ENCODE results near the gene GLYATL3. TPM values are rescaled to one million over a fixed set of nuclear protein-coding genes. Genes with fewer than 3 reads are reported as not detected.

Gene GLYATL3
- total and polyA plus RNA-seq, 12 donors, result not detected

DNA sequence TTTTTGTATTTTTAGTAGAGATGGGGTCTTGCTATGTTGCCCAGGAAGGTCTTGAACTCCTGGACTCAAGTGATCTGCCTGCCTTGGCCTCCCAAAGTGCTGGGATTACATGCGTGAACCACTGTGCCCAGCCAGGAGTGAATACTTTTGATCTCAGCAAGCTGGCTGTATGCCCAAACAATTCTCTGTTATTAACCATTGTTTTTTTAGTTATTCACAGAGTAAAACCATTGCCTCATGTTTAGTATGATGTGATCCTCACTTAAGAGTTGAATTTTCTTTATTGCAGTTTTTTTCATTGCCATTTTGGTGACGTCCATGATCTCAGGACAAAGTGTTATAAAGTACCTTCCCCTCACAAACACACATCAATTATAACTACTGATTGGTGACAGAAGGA, 65.5 kb downstream of the GLYATL3 start:
- intact Hi-C loops (cut with DNase I), result no loop called here
- H3K4me1 ChIP-seq, result peaks cover 0 to 9% (median 0%) of the 10 kb centered on the region in 9 donors
- H3K36me3 ChIP-seq, result no peaks in the 10 kb centered on the region
- DNase-seq, result no peak
- H3K27me3 ChIP-seq, result peaks cover 0 to 11% (median 5%) of the 10 kb centered on the region in 7 donors
- peaks cover 0 to 10% (median 0%) of the 10 kb centered on the region in 11 donors for H3K9me3 ChIP-seq
- H3K4me3 ChIP-seq, result no peak overlapping the region
- H3K27ac ChIP-seq, result peak overlapping the region in 3 of 10 donors; percentile 19 to 32 (median 29)
- WGBS, 2 donors, result 38 to 47% methylated on average over 2 of the region's 2 CpGs
- no peak for TF ChIP-seq CTCF (IDR thresholded peaks at IDR 0.05)
- no peak for ATAC-seq

DNA sequence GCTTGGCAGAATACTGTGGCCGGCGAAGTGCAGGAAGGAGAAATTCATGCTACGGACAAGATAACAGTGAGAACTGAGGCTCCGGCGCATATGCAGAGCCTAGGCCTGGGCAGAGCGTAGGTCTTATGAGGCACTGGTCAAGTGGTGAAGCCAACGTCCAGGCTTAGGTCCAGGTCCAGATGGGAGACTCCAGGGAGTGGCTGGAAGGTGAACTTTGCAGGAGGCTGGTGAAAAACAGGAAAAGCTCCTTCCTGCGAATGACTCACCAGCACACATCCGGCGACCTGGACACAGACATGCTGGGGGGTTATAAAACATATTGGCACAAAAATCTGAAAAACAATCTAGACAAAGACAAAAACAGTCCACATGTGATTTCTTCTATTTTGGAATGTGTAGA, 66.1 kb downstream of the GLYATL3 start:
- peaks cover 0 to 9% (median 0%) of the 10 kb centered on the region in 9 donors for H3K4me1 ChIP-seq
- ATAC-seq (peak in 6 of 8 donors; percentile 27 to 92 (median 66)), DNase-seq (no peak)
- H3K36me3 ChIP-seq, result no peaks in the 10 kb centered on the region
- intact Hi-C loops (cut with DNase I), result no loop called here
- no peak overlapping the region for H3K4me3 ChIP-seq
- H3K27me3 ChIP-seq, result peaks cover 0 to 11% (median 5%) of the 10 kb centered on the region in 7 donors
- WGBS, 2 donors, result 63 to 69% methylated on average over 10 of the region's 10 CpGs
- peaks cover 0 to 10% (median 0%) of the 10 kb centered on the region in 11 donors for H3K9me3 ChIP-seq
- TF ChIP-seq CTCF (IDR thresholded peaks at IDR 0.05), result no peak
- peak overlapping the region in 3 of 10 donors; percentile 29 to 42 (median 32) for H3K27ac ChIP-seq

DNA sequence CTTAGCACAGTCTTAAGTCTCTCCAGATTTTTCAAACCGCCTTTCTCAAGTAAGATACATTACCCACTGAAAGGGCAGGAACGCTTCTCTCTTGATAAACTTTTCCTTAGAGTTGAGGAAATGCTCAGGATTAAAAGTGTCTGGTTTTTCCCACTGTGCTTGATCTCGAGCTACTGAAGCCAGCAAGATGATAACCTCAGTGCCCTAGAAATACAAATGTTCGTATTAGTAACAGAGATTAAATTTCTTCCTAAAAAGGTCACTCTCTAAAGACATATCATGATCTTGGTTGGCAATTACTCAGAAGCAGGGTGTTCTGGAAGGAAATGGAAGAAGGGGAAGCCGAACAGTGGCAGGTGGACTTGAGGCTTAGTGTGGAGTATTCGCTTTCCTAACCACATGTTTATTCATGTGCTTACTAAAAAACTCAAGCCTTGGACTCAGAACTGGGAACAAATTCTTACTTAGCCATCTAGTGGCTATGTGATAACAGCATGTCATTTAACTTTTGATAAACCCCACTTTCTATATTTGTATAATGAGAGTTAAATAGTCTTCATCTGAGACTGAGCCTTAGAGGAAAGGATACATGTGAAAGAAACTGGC, 70.9 kb downstream of the GLYATL3 start:
- intact Hi-C loops (cut with DNase I), result no loop called here
- no peak for DNase-seq
- Histone ChIP-seq H3K27ac (no peak overlapping the region), H3K36me3 (no peaks in the 10 kb centered on the region), H3K4me1 (peaks cover 0 to 9% (median 0%) of the 10 kb centered on the region in 9 donors), H3K4me3 (no peak overlapping the region), H3K9me3 (no peaks in the 10 kb centered on the region), H3K27me3 (no peaks in the 10 kb centered on the region)
- 39 to 46% methylated on average over 6 of the region's 6 CpGs for WGBS, 2 donors
- peak in 1 of 9 donors; percentile 8 for TF ChIP-seq CTCF (IDR thresholded peaks at IDR 0.05)
- ATAC-seq, result no peak

GRCh38 chr6:49576618-49577017, 76.9 kb downstream of the GLYATL3 start:
- Histone ChIP-seq H3K4me1 (no peaks in the 10 kb centered on the region), H3K27ac (no peak overlapping the region), H3K9me3 (no peaks in the 10 kb centered on the region), H3K4me3 (no peak overlapping the region), H3K27me3 (no peaks in the 10 kb centered on the region), H3K36me3 (no peaks in the 10 kb centered on the region)
- WGBS, 2 donors, result 83 to 98% methylated on average over 1 of the region's 1 CpG
- ATAC-seq (no peak), DNase-seq (no peak)
- TF ChIP-seq CTCF (IDR thresholded peaks at IDR 0.05), result no peak
- intact Hi-C loops (cut with DNase I), result no loop called here

Other genes starting within 250 kb of the GLYATL3 start
- gene MMUT, start 36.7 kb upstream of the GLYATL3 start, total RNA-seq, result 10 to 100 TPM; 31.6 to 45.8 (median 40.4) TPM
- gene MMUT, start 36.7 kb upstream of the GLYATL3 start, polyA plus RNA-seq, result 10 to 100 TPM in 1 of 2 donors, 1 to 10 TPM in 1; 9.4 to 22.4 TPM
- gene CENPQ, start 36.6 kb upstream of the GLYATL3 start, total RNA-seq, result 1 to 10 TPM; 3.4 to 6.9 (median 4.8) TPM
- 1 to 10 TPM; 3.3 to 6.5 TPM for gene CENPQ, start 36.6 kb upstream of the GLYATL3 start, polyA plus RNA-seq
- under 1 TPM in 5 of 10 donors, not detected in 5; 0.16 to 0.85 (median 0.56) TPM for gene C6orf141, start 50.7 kb downstream of the GLYATL3 start, total RNA-seq
- 1 to 10 TPM in 1 of 2 donors, under 1 TPM in 1; 0.62 to 1.5 TPM for gene C6orf141, start 50.7 kb downstream of the GLYATL3 start, polyA plus RNA-seq
- under 1 TPM in 5 of 10 donors, not detected in 5; 0.12 to 0.66 (median 0.38) TPM for gene RHAG, start 136.9 kb downstream of the GLYATL3 start, total RNA-seq
- gene RHAG, start 136.9 kb downstream of the GLYATL3 start, polyA plus RNA-seq, result under 1 TPM; 0.41 to 0.95 TPM
- not detected for gene CRISP2, start 213.6 kb downstream of the GLYATL3 start, total RNA-seq
- not detected for gene CRISP2, start 213.6 kb downstream of the GLYATL3 start, polyA plus RNA-seq
- 1 to 10 TPM in 1 of 10 donors, not detected in 9; 1.3 TPM for gene CRISP3, start 244.5 kb downstream of the GLYATL3 start, total RNA-seq
- gene CRISP3, start 244.5 kb downstream of the GLYATL3 start, polyA plus RNA-seq, result under 1 TPM in 1 of 2 donors, not detected in 1; 0.06 TPM